Trophoblast cell (in vitro differentiated cells and primary cell): ENCODE data around the gene POMT1.
A peak's percentile ranks its signal among the peaks of the same experiment; 100 is the strongest.

Experiments
- DNase-seq, 2 donors: peaks; one replicate each; pipeline ENCODE4 v3.0.0-alpha.2; 2016
- H2AFZ ChIP-seq: 2 replicates; pipeline ENCODE4 v1.6.1; 2013; ENCODE audit warnings: low read length, moderate library complexity, mild to moderate bottlenecking; ENCODE audit not compliant: insufficient read depth, poor library complexity
- H2AK5ac ChIP-seq: 2 replicates; pipeline ENCODE4 v1.6.1; 2013; ENCODE audit warnings: mild to moderate bottlenecking, low read length
- H2BK120ac ChIP-seq: 2 replicates; pipeline ENCODE4 v1.6.1; 2013; ENCODE audit warnings: low read length, mild to moderate bottlenecking, moderate library complexity; ENCODE audit not compliant: insufficient read depth, poor library complexity
- H2BK12ac ChIP-seq: 2 replicates; pipeline ENCODE4 v1.6.1; 2013; ENCODE audit warnings: mild to moderate bottlenecking, low read length, moderate library complexity
- H2BK5ac ChIP-seq: 2 replicates; pipeline ENCODE4 v1.6.1; 2013; ENCODE audit warnings: low read length, low read depth, moderate library complexity, mild to moderate bottlenecking; ENCODE audit not compliant: poor library complexity
- H3K14ac ChIP-seq: 2 replicates; pipeline ENCODE4 v1.6.1; 2013; ENCODE audit warnings: mild to moderate bottlenecking, low read length
- H3K18ac ChIP-seq: 2 replicates; pipeline ENCODE4 v1.6.1; 2013; ENCODE audit warnings: mild to moderate bottlenecking, low read length
- H3K23ac ChIP-seq: 2 replicates; pipeline ENCODE4 v1.6.1; 2013; ENCODE audit warnings: low read length
- H3K27ac ChIP-seq: 2 replicates; pipeline ENCODE4 v1.5.1; 2013; ENCODE audit warnings: low read depth, mild to moderate bottlenecking, inconsistent platforms, low read length, moderate library complexity
- H3K27me3 ChIP-seq: 2 replicates; pipeline ENCODE4 v1.6.1; 2013; ENCODE audit warnings: inconsistent platforms, mild to moderate bottlenecking, low read length, moderate library complexity; ENCODE audit not compliant: insufficient read depth
- H3K36me3 ChIP-seq, 2 experiments: 1 replicate in 1 of 2; 2 replicates in 1 of 2; pipeline ENCODE4 v1.6.1; 2013; ENCODE audit warnings: low read length in 2 of 2, mild to moderate bottlenecking in 2 of 2, moderate library complexity in 1 of 2; ENCODE audit not compliant: insufficient read depth in 2 of 2, control insufficient read depth in 1 of 2
- H3K4ac ChIP-seq: 2 replicates; pipeline ENCODE4 v1.6.1; 2013; ENCODE audit warnings: low read depth, mild to moderate bottlenecking, low read length, moderate library complexity
- H3K4me1 ChIP-seq, 2 experiments: 1 replicate in 1 of 2; 2 replicates in 1 of 2; pipeline ENCODE4 v1.6.1; 2013; ENCODE audit warnings: low read length in 2 of 2, mild to moderate bottlenecking in 2 of 2, moderate library complexity in 1 of 2; ENCODE audit not compliant: insufficient read depth in 2 of 2, control insufficient read depth in 1 of 2
- H3K4me2 ChIP-seq: 2 replicates; pipeline ENCODE4 v1.6.1; 2013; ENCODE audit warnings: inconsistent platforms, mild to moderate bottlenecking, low read length, moderate library complexity
- H3K4me3 ChIP-seq: 2 replicates; pipeline ENCODE4 v1.5.1; 2013; ENCODE audit warnings: mild to moderate bottlenecking, low read depth, low read length, inconsistent platforms
- H3K79me1 ChIP-seq: one replicate; pipeline ENCODE4 v1.6.1; 2013; ENCODE audit warnings: low read length
- H3K79me2 ChIP-seq: 2 replicates; pipeline ENCODE4 v1.6.1; 2013; ENCODE audit warnings: low read length, mild to moderate bottlenecking; ENCODE audit not compliant: control insufficient read depth, insufficient read depth, poor library complexity
- H3K9ac ChIP-seq: 2 replicates; pipeline ENCODE4 v1.6.1; 2013; ENCODE audit warnings: mild to moderate bottlenecking, low read length
- H3K9me3 ChIP-seq: 2 replicates; pipeline ENCODE4 v1.6.1; 2013; ENCODE audit warnings: low read depth, mild to moderate bottlenecking, control low read depth, inconsistent platforms, low read length; ENCODE audit not compliant: insufficient read depth
- H4K12ac ChIP-seq: 2 replicates; pipeline ENCODE4 v1.6.1; 2013; ENCODE audit warnings: low read depth, mild to moderate bottlenecking, low read length, moderate library complexity
- H4K8ac ChIP-seq: 2 replicates; pipeline ENCODE4 v1.6.1; 2013; ENCODE audit warnings: low read depth, mild to moderate bottlenecking, low read length, moderate library complexity
- H4K91ac ChIP-seq: one replicate; pipeline ENCODE4 v1.6.1; 2013; ENCODE audit warnings: low read depth, mild to moderate bottlenecking, low read length, moderate library complexity
- WGBS: extraction: QIAGEN DNeasy Blood & Tissue Kit; methylation state at CpG from one replicate; pipeline ENCODE4 v1.1.7; 2013; ENCODE audit warnings: missing lambda C conversion rate; ENCODE audit not compliant: insufficient read length, insufficient coverage; ENCODE audit errors: extremely low coverage; 5-methylcytosine and 5-hydroxymethylcytosine counted together

The POMT1 gene

GRCh38 chr9:131459056-131459455 is 43.7 kb upstream of the POMT1 start:
- no peak overlapping the region for H3K27ac ChIP-seq
- no peaks in the 10 kb centered on the region for H3K9me3 ChIP-seq
- no peak overlapping the region for H2AK5ac ChIP-seq
- H3K18ac ChIP-seq = no peak overlapping the region
- no peaks in the 10 kb centered on the region for H3K79me1 ChIP-seq
- no peak overlapping the region for H3K4me2 ChIP-seq
- WGBS = no CpG with 5 or more reads among the region's 10 CpGs
- no peak overlapping the region for H4K91ac ChIP-seq
- no peaks in the 10 kb centered on the region for H3K27me3 ChIP-seq
- no peaks in the 10 kb centered on the region for H3K4me1 ChIP-seq
- no peak overlapping the region for H3K14ac ChIP-seq
- H3K4me3 ChIP-seq = no peak overlapping the region
- no peak for DNase-seq
- H3K36me3 ChIP-seq = peaks cover 66 to 78% of the 10 kb centered on the region in 2 experiments
- no peak overlapping the region for H3K9ac ChIP-seq
- no peak overlapping the region for H2AFZ ChIP-seq
- no peak overlapping the region for H2BK120ac ChIP-seq
- no peak overlapping the region for H4K12ac ChIP-seq
- H3K79me2 ChIP-seq = no peaks in the 10 kb centered on the region
- no peak overlapping the region for H4K8ac ChIP-seq
- H3K4ac ChIP-seq = no peak overlapping the region
- H3K23ac ChIP-seq = no peak overlapping the region
- H2BK12ac ChIP-seq = no peak overlapping the region
- H2BK5ac ChIP-seq = no peak overlapping the region

GRCh38 chr9:131461166-131461565 is 41.6 kb upstream of the POMT1 start:
- H3K79me1 ChIP-seq = no peaks in the 10 kb centered on the region

GRCh38 chr9:131464354-131465000 is 38.2 kb upstream of the POMT1 start:
- peaks cover 62 to 79% of the 10 kb centered on the region in 2 experiments for H3K36me3 ChIP-seq
- no peak overlapping the region for H3K23ac ChIP-seq
- no peaks in the 10 kb centered on the region for H3K79me2 ChIP-seq
- H3K79me1 ChIP-seq = no peaks in the 10 kb centered on the region
- no peak overlapping the region for H4K8ac ChIP-seq
- H3K27ac ChIP-seq = no peak overlapping the region
- no peak overlapping the region for H2AK5ac ChIP-seq
- no peaks in the 10 kb centered on the region for H3K4me1 ChIP-seq
- no peaks in the 10 kb centered on the region for H3K27me3 ChIP-seq
- no peak overlapping the region for H3K4me3 ChIP-seq
- no peak overlapping the region for H4K91ac ChIP-seq
- no peak overlapping the region for H3K4ac ChIP-seq
- no CpG with 5 or more reads among the region's 24 CpGs for WGBS
- H3K14ac ChIP-seq = no peak overlapping the region
- no peak overlapping the region for H4K12ac ChIP-seq
- H2BK5ac ChIP-seq = no peak overlapping the region
- H3K4me2 ChIP-seq = no peak overlapping the region
- no peak overlapping the region for H2AFZ ChIP-seq
- no peak overlapping the region for H3K9ac ChIP-seq
- H3K9me3 ChIP-seq = no peaks in the 10 kb centered on the region
- no peak overlapping the region for H2BK120ac ChIP-seq
- no peak overlapping the region for H2BK12ac ChIP-seq
- no peak for DNase-seq
- no peak overlapping the region for H3K18ac ChIP-seq

More at GRCh38 chr9:131461166-131461565, 41.6 kb upstream of the POMT1 start:
- Histone ChIP-seq H4K12ac (no peak overlapping the region), H3K14ac (no peak overlapping the region), H3K27me3 (no peaks in the 10 kb centered on the region), H3K36me3 (peaks cover 62 to 81% of the 10 kb centered on the region in 2 experiments), H2BK120ac (no peak overlapping the region), H4K91ac (no peak overlapping the region), H4K8ac (no peak overlapping the region), H3K4me1 (no peaks in the 10 kb centered on the region), H3K27ac (no peak overlapping the region), H3K4me2 (no peak overlapping the region), H3K23ac (peak overlapping the region; percentile 78), H3K79me2 (no peaks in the 10 kb centered on the region), H2BK12ac (no peak overlapping the region), H3K4me3 (peak overlapping the region; percentile 31), H3K18ac (no peak overlapping the region), H3K9me3 (no peaks in the 10 kb centered on the region), H2BK5ac (no peak overlapping the region), H2AK5ac (no peak overlapping the region), H2AFZ (no peak overlapping the region), H3K9ac (no peak overlapping the region), H3K4ac (no peak overlapping the region)
- no peak for DNase-seq
- WGBS = no CpG with 5 or more reads among the region's 1 CpG

- Histone ChIP-seq H3K27me3 (no peaks in the 10 kb centered on the region), H3K18ac (no peak overlapping the region), H4K8ac (no peak overlapping the region), H3K14ac (no peak overlapping the region), H2AK5ac (no peak overlapping the region), H3K79me2 (peaks cover 2% of the 10 kb centered on the region), H2BK5ac (no peak overlapping the region), H3K27ac (no peak overlapping the region), H2BK120ac (no peak overlapping the region), H3K9ac (no peak overlapping the region), H4K12ac (no peak overlapping the region), H3K23ac (no peak overlapping the region), H2AFZ (no peak overlapping the region), H4K91ac (no peak overlapping the region), H3K4me2 (no peak overlapping the region), H3K4me1 (no peaks in the 10 kb centered on the region), H3K79me1 (no peaks in the 10 kb centered on the region), H3K36me3 (peaks cover 67 to 80% of the 10 kb centered on the region in 2 experiments), H2BK12ac (no peak overlapping the region), H3K4ac (no peak overlapping the region), H3K9me3 (no peaks in the 10 kb centered on the region), H3K4me3 (no peak overlapping the region)
- no CpG with 5 or more reads among the region's 6 CpGs for WGBS
- no peak for DNase-seq
Measured at GRCh38 chr9:131465401-131465800, 37.3 kb upstream of the POMT1 start.
